Jurkat, Clone E6-1 (cell line): ENCODE data around the gene PPIF.

Experiments used
- DNase-seq: peaks from one replicate; pipeline ENCODE4 v3.0.0-alpha.2; 2011; ENCODE audit warnings: low read depth, low spot score
- H3K4me3 ChIP-seq: 2 replicates; pipeline ENCODE4 v1.5.1; 2011; ENCODE audit warnings: mild to moderate bottlenecking, low read length, control low read depth, moderate library complexity

The PPIF gene

DNA sequence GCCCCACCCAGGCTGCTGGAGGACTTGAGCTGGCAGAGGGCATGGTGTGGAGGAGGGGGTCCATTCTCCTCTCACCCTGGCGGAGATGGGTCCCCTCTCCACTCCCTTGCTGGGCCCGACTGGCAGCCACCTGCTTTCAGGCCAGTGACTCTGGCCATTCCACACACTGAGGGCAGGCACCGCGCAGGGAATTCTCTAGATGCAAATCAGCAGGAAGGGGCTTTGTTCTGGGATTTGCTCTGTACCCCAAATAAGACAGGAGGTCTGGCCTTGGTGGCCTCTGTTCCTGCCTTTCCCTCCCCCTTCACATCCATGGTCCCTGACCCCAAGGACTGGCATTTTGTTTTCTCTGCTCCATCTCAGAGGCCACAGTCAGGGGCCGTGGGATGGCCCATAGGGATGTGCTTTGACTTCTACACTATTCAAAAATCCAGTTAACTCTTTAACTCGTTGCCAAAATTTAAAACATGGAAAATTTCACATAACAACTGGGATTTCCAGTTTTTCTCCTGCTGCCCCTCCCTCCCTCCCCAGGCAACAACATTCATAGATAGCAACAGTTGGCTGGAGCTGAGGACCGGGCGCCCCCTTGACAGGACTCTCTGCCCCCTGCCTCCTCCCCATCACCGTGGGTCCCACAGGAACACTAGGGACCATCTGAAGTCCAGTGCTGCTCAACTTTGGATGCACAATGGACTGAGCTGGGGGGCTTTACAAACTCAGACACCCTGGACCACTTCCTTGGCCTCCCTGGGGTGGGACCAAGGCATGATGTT, 33.9 kb downstream of the PPIF start:
- DNase-seq = no peak
- no peak overlapping the region for H3K4me3 ChIP-seq

DNA sequence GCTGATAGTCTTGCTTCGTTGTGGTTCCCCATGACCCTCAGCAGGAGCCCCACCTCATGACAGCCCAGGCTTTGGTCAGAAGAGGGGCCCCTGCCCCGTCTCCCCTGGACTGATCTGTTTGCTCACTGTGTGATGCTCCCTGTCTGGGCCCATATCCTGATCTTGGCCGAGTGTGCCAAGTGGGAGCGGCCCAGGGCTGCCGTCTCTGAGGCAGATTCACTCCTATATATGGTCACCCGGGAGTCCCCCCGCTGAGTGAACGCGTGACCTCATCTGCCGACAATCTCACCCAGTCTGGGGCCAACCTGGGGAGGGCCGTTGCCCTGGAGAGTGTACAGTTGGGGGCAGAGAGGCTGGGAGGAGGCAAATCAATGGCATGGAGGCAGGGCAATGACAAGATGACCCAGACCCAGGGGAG, 34.5 kb downstream of the PPIF start:
- DNase-seq = no peak
- no peak overlapping the region for H3K4me3 ChIP-seq

DNA sequence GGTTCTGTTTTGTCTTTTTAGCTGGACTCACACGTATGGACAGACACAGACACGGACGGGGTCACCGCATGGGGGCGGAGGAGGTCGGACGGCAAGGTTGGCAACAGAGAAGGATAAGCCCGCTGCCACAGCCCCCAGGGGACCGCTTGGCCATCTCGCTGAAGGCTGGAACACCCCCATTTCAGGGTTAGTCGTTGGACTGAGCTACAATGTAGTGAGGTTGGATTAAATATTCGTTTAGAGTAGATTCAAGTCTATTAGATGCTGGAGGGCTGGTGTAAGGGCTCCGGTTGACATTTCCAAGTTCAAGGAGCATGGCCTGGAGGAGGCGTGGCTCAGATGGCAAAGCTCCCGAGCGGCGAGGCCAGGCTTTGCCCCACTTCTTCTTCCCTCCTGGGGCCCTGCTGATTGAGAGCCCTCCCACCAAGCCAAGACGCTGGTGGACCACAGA, 35.2 kb downstream of the PPIF start:
- DNase-seq = no peak
- H3K4me3 ChIP-seq = no peak overlapping the region

- no peak for DNase-seq
- H3K4me3 ChIP-seq = no peak overlapping the region
These were observed 36.8 kb downstream of the PPIF start for GRCh38 chr10:79383974-79384606.

- H3K4me3 ChIP-seq = no peak overlapping the region
- no peak for DNase-seq
These were observed 37.6 kb downstream of the PPIF start for GRCh38 chr10:79384773-79385391.

DNA sequence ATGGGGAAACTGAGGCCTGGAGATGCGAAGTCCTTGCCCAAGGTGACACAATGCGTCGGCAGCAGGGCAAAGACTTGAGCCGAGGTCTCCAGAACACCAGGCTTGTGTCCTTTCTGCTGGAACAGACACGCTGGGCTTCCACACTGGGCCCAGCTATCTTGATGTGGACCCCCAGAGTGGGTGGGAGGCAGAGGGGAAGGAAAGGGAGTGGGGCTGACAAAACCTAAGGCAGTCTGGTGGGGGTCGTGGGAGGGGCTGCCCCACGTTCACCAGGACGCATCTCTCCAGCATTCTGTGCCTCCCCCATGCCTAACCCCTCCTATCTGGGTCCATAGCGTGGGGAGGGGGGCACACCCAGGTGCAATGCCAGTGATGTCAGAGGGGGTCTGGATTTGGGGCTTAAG, 38.1 kb downstream of the PPIF start:
- DNase-seq = no peak
- no peak overlapping the region for H3K4me3 ChIP-seq

GRCh38 chr10:79385804-79386531, 38.7 kb downstream of the PPIF start:
- no peak overlapping the region for H3K4me3 ChIP-seq
- no peak for DNase-seq

- no peak for DNase-seq
- no peak overlapping the region for H3K4me3 ChIP-seq
These were observed 39.6 kb downstream of the PPIF start for GRCh38 chr10:79386637-79387465.

GRCh38 chr10:79387466-79387973, 40.3 kb downstream of the PPIF start:
- H3K4me3 ChIP-seq = no peak overlapping the region
- DNase-seq = no peak

DNA sequence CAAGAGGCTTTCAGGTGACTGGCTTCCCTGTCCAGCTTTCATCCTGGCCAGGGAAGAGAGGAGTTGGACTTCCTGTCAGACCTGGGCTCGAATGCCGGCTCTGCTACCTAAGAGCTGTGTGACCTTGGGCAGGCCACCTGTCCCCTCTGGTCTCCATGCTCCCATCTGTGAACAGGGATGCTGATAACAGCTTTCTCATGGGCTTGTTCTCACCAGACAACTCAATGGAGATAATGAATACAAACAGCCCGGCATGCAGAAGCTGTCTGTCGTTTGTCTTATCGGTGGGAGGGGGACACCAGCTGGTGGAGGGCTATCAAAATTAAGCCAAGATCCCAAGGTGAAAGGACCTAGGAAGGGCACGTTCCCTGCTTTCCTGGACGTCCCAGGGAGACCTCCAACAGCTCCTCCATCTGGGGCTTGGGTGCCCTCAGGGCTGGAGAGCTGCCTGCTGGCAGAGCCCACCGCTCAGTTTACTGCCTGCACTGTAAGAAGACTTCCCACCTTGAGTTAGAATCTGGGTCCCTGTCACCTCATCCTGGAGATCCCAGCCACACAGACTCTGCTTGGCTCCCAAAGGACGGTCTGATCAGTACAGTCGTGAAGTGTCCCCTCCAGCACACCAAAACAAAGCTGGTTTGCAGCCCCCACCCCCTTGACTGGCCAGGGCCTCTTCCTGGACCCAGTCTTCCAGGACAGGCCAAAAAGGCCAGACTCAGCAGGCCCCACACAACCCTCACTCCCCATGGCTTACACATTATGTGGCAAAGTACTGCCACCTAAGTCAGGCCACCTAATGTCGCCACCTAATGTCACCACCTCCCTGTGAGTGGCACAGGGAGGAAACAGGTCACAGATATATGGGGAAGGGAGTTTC, 40.9 kb downstream of the PPIF start:
- no peak for DNase-seq
- no peak overlapping the region for H3K4me3 ChIP-seq

DNA sequence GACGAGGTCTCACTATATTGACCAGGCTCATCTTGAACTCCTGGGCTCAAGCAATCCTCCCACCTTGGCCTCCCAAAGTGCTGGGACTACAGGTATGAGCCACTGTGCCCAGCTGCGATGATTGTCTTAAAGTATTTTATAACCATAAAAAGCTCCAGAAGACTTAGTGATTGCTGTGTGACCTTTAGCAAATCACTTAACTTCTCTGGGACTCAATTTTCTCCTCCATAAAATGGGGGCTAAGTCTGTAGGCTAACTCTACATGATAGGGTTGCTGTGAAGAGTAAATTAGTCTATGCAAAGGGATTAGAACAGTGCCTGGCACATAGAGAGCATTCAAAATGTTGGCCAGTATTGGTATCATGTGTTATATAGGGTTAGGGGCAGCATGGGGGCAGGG, 42.8 kb downstream of the PPIF start:
- DNase-seq = no peak
- H3K4me3 ChIP-seq = no peak overlapping the region

DNA sequence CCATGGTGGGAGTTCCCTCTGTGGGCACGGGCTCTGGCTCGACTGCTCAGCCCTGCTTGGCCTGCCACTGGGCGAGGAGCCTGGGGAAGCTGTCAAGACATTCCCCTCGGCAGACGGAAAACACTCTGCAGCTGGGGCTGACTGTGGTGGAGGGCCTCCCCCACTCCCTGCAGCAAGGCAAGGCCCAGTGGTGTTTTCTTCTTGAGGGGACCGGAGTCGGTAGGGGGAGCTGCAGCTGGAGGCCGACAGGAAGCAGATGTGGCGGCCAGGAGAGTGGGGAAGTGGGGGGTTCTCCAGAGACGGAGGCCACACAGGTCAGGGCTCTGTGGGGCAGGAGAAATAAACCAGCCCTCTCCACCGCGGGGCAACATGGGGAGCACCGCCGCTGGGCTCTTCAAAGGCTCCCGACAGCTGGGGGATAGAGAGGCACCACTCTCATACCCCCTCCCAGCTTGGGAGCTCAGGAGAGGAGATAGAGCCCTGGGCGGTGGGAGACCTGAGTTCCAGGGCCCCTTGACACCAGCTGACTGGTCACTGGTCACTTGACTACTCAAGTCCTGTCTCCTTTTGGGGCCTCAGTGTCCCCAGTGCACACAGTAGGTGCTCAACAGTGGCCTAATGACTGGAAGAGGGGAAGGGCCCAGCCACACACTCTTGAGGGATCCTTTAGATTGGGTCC, 43.4 kb downstream of the PPIF start:
- peak; percentile 11 for DNase-seq
- H3K4me3 ChIP-seq = no peak overlapping the region

GRCh38 chr10:79391231-79392019, 44.2 kb downstream of the PPIF start:
- no peak overlapping the region for H3K4me3 ChIP-seq
- DNase-seq = no peak

- no peak for DNase-seq
- no peak overlapping the region for H3K4me3 ChIP-seq
These were observed 44.7 kb downstream of the PPIF start for GRCh38 chr10:79392020-79392398.

DNA sequence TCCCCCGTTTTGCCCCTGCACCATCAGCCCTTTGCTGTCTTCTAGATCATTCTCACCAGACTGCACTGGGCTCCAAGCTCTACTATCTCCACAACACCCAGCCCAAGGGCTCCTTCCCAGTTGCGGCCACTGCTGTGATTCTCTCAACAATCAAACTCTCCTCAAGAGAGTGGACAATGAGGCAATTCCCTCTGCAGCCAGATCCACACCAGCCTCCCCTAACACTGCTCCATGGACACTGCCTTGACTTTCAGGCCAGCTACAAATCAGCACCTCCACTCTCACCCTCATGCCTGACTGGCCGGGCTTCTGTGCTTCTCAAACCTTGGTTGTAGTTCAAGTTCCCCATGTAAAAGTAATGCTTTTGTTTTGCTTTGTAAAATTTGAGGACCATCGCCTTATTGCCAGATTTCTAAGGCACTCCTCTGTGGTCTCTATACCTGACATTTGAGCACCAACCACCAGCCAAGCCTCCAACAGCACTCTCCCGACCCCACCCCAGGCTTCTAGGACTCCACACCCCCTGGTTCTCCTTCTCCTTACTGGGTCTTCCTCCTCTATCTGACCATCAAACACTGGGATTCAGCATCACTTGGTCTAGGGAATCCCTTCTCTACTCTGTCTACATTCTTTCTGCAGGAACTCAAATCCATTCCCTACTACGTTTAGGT, 45.4 kb downstream of the PPIF start:
- no peak overlapping the region for H3K4me3 ChIP-seq
- DNase-seq = no peak
